GOT3 (cell line): ENCODE measurements around the gene VARS2.

Source experiments
- DNase-seq: peaks from one replicate; lab custom pipeline; 2025; ENCODE audit warnings: mixed read lengths; lab: John Stamatoyannopoulos, UW

Gene VARS2

DNA sequence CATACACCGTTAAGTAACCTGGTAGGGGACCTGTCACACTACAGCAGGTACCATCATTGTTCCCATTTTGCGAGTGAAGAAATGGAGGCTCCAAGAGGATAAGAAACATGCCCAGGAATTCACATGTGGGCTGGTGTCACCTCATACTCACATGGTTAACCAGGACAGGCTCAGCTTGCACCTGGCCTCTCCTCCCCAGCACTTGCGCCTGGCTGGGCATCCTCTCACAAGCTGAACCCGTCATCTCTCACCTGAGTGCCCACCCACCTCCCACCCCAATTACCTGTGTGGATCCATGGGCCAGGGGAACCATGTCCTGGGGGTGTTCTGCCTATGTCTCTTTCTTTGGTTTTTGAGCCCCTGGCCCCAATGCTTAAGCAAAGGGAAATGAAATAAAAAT, 16.5 kb downstream of the VARS2 start:
- DNase-seq: no peak

DNA sequence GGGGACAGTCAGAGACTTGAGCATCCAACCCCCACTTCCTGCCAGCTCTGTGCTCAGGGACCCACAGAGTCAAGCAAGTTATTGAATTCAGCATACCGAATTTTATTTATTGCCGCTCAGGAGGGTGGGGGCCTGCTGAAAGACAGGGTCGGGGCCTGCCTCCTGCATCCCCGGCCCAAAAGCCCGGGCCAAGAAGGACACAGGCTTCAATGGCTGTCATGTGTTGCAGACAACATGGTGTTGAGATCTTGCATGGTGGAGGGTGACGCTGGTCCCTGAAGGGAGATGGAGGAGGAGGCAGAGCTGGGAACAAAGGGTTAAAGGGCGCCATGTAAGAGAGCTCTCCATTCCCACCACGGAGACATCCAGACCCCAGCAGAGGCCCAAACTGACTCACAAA, 17.2 kb downstream of the VARS2 start:
- no peak for DNase-seq

DNA sequence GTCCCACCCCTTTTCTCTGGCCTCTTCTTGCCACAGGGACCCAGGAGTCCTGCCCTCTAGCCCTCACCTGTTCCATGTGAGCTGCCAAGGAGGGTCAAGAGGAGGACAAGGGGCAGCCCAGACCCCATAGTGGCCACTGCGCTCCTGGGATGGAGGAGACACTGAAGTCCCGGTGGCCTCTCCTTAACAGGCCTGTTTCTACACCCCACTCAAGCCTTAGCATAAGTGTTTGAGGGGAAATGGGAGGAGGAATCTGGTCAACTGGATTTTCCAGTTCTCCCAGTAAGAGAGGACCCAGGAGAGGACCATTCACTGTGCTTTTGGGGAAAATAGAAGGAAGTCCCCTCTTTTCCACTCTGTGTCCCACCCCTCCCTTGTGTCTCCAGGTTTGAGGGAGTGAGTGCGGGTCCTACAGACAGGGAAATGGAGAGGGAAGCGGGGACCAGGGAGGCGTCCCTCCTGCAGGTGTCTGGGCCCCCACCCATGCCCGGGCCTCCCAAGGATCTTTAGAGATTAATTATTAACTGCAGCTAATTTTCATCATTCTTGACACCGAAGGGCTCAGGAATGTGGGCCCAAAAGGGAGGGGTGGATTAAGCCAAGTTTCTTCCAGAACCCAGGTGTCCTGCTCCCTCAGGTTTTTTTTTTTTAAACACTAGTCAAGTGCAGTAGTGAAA, 18.1 kb downstream of the VARS2 start, which contains the start of gene SFTA2:
Gene SFTA2, minus strand, starts transcription at position 202 of the 677 bp plus-strand sequence. Its CDS starts 74 bp downstream, at position 128.
- no peak for DNase-seq

DNA sequence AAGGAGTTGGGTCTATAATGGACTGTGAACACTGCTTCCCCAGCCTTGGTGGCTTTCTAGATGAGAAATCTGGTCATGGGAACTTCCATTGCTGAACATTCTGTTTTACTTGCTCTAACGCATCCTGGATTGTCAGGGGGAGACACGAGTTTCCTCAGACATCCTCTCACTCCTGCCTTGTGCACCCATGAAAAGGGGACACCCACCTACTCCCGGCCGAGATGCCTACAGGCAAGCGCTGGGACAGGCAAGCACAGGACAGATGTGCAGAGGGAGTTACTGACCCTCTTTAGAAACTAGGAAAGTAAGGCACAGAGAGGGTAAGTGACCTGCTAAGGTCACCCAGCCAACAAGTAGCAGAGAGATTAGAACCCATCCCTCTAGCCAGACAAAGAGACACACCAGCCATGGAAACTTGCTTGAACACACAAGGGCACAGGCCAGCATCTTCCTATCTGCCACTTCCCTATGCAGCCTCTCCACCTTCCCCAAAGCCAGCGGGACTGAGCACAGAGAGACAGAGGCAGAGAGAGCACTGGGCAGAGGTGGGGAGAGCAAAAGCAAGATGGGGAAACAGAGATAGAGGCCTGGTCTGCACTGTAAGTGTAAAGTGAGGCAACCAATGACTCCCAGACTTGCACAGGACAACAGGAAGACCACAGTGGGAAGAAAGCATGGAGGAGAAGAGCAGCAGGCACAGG, 18.8 kb downstream of the VARS2 start:
- no peak for DNase-seq

DNA sequence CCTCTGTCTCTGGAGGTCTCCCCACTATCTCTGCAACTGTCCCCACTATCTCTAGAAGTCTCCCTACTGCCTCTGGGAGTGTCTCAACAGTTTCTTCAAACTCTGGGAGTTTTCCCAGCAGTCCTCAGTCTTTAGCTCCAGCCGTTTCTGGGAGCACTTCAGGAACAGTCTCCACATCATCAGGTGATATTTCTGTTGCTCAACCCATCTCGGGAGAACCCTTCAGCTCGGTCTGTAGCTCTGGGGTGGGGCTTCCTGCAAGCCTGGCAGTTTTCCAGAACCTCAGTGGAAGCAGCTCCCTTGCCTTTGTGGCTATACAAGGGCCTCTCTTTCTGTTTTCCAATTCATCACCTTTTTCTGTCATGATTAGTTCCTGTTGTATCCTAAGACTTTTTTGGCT, 21.0 kb downstream of the VARS2 start:
- DNase-seq: no peak

DNA sequence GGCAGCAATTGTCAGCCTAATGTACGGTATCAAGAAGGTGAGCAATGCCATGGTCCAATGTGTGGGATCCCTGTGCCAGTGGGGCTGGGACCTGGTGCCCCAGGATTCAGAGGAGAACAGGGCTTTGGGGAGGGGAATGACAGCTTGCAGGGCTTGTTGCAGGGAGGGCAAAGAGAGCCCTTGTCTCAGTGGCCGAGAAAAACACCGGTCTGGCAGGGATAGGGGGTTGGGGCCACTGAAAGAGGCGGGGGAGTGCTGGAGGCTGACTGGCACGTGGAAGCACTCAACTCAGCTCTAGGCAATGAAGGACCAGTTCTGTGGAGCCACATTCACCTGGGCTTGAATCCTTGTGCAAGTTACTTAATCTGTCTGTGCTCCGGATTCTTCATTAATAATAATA, 23.2 kb downstream of the VARS2 start:
- no peak for DNase-seq

DNA sequence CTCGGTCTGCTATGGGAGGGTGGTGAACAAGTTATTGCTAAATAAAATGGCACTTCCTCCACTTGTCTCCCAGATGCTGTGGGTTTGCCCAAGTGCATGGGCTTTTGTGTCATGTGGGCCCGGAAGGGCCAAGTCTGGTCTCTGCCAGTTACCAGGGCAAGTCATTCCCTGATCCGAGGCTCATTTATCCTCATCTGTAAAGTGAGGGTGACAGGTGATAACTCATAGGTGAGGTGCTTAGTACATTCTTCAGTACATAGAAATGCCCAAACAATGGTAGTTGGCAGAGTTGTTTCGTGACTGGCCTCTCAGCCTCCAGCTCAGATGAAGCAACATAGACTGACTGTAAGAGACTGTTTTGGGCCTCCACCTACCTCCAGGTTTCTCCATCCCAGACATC, 24.7 kb downstream of the VARS2 start:
- DNase-seq: no peak

DNA sequence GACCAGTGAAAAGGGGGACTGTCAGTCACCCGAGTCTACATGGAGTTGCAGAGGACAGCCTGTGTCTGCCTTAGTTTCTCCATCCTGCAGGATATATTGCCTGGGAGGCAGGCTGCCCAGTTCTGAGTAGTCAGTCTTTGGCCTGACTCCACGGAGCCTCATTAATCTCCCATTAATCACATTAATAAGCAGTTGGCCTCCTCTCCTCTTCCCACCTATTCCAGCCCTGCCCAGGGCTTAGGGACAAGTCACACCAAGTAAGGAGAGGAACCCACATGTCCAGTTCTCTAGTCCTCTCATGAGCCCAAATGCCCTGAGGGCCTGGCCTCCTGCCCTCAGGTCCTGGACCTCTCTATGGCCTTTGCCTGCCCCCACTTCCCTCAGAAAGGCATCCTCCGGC, 25.4 kb downstream of the VARS2 start:
- no peak for DNase-seq

DNA sequence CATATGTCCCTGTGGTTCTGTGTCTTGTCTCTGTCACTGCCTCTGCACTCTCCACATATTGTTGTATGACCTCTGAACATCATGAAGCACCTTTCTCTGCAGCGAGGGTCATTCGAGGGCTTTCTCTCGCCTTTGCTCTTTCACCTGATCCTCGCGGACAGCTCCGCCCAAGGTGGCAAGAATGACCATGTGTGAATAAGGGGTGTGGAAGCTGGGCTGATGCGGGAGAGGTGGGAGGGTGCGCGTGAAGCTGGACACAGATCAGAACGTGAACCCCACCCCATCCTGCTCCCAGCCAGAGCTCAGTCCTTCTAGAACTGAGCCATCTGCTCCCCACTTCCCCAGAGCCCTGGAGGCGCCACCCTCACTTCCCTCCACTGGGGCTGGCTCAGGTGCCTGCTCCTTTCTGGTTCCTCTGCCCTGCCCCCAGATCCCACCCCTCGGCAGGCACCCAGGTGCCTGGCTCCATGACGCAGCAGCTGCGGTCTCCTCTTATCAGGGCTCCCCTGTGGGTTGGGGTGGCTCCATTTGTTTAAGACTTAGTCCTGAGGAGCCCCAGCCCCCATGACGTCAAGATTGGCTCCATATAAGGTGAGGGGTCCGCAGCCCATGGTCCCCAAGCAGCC, 26.4 kb downstream of the VARS2 start, which contains the start of gene MUCL3:
Gene MUCL3, plus strand, starts transcription at position 613 of the 626 bp plus-strand sequence. CDS start 27 bp downstream, outside the sequence.
- DNase-seq: no peak

DNA sequence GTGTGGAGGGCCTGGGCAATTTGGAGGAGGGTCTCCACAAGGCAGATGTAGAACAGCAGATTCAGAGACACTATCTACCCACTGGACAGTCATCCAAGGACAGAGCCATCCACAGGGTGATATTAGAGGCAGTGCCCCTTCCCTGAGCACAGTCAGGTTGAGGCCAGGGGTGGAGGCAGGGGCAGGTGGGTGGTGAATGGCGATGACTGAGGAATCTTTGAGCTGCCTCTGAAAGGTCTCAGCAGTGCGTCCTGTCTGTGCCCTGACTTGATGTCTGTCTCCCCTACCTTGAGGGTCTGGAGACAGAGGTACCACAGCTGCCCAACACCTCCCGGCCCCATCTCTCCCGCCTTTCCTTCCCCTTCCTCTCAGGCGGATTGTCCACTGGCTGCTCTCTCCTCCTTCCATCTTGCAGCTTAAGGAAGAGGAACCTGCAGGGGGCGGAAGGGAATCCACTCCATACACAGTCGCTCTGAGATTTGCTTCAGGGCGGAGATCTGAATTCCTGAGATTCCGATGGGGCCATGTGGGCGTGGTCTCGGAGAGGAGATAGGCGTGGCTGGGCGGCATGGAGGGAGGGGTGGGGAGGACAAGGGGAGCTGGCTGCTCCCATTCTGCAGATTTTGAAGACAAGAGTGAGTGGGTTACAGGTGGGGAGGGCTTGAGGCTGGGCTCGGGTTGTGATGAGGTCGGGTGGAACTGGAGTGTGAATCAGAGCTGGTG, 28.5 kb downstream of the VARS2 start:
- DNase-seq: no peak

DNA sequence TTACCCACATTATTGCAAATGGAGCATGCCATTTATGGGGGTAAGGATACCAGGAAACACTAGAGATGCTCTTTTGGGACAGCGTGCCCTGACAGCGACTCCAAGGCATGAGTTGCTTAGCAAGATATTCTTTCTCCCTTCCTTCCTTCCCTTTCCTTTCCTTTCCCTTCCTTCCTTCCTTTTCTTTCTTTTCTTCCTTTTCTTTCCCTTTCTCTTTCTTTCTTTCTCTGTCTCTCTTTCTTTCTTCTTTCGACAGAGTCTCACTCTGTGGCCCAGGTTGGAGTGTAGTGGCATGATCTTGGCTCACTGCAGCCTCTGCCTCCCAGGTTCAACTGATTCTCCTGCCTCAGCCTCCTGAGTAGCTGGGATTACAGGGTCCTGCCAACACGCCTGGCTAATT, 30.0 kb downstream of the VARS2 start:
- DNase-seq: no peak

DNA sequence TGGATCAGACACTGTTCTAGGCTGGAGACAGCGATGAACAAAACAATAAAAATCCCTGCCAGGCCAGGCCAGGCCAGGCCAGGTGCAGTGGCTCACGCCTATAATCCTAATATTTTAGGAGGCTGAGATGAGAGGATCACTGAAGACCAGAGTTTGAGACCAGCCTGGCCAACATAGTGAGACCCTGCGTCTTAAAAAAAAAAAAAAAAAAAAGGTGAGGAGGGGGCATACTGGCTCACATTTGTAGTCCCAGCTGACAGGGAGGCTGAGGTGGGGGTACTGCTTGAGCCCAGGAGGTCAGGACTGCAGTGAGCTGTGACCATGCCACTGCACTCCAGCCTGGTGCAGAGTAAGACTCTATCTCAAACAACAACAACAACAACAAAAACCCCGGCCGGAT, 31.2 kb downstream of the VARS2 start:
- no peak for DNase-seq

DNA sequence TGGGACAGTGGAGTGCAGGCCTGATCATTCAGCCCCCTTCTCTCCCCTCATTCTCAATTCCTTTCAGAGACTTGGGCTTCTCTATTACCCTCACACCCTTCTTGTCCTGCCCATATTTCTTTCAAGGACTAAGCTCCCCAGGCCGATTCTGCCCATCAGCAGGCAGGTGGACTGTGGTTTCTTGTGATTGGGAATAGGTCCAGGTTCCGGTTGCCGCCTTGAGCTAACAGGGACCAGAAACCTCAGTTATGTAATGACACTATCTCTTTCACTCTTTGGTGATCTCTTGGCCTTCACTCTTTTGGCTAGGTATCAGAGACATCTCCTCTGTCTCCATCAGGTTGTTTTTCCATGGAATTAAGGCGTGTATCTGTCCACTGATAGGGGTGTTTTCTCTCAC, 33.2 kb downstream of the VARS2 start:
- no peak for DNase-seq

DNA sequence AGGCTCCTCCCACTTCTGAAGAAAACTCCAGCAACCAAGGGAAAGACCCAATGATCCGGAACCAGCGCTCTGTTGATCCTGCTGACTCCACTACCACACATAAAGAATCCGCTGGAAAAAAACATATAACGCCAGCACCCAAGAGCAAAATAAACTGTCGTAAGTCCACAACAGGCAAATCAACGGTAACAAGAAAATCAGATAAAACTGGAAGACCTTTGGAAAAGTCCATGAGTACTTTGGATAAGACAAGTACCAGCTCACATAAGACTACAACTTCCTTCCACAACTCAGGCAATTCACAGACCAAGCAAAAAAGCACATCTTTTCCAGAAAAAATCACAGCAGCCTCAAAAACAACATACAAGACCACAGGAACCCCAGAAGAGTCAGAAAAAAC, 34.8 kb downstream of the VARS2 start:
- DNase-seq: no peak

DNA sequence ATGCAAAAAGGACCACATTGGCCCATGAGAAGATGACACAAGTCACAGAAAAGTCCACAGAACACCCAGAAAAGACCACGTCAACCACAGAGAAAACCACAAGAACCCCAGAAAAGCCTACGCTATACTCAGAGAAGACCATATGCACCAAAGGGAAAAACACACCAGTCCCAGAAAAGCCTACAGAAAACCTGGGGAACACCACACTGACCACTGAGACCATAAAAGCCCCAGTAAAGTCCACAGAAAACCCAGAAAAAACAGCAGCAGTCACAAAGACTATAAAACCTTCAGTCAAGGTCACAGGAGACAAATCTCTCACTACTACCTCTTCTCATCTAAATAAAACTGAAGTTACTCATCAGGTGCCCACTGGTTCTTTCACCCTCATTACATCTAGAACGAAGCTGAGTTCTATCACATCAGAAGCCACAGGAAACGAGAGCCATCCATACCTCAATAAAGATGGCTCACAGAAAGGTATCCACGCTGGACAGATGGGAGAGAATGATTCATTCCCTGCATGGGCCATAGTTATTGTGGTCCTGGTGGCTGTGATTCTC, 38.0 kb downstream of the VARS2 start:
- DNase-seq: no peak

DNA sequence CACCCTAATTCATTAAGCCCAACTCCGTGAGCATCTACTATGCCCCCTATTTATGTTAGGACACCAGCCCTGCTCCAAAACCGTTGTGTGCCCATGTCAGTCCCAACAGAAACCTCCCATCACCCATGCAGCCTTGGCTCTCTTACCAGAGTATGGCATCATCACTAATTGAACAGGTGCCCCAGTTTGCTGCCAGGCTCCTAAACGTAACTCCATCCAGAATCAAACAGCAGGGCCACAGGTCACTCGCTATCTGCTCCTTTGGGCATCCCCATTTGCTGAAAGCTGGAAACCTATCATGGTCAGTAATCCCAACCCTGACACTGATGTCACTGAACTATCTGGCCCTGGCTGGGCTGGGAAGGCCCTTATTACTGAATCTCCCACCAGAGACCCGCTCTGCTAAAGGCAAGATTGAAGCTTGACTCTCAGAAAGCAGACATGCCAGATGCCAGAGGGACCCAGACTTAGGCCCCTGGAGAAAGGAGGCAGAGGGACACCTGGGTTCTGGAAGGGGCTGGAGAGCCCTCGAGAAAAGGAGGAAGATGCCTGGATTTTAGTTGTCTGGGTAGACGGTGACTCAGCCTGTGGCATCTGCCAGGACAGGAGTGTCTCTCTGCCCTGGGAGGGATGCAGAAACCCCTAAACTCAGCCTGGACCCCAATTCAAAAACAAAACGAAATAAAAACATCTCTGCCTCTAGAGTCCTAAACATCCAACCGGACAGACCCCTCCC, 40.8 kb downstream of the VARS2 start:
- DNase-seq: no peak

DNA sequence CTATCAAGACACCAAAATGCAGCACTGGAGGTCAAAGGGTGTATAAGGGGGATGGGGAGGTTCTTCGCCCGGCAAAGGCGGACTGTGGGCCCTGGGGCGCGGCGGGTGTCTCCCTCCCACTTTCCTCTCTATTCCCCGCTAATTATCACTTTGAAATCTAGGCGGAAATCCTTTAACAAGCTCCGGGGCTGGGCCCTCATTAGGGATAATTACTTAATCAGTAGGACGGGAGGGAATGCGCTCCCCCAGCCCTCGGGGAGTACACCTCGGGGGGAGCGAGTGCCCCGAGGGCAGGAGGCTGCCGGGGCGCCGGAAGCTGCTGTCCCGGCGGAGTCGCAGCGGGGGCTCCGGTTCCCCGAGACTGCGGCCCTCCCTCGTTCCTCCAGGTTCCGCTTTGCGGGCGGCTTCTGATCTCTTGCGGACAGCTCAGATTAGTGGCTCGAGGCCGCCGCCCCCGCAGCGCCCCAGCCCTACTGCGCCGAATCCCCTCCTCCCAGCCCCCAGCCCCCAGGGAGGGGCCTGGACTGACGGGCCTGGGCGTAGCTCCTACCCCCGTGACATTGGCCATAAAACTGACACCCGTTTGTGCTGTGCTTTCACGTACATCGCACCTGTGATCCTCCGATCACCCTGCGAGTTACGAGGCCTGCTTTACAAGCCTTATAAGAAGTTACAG, 41.5 kb downstream of the VARS2 start:
- no peak for DNase-seq

DNA sequence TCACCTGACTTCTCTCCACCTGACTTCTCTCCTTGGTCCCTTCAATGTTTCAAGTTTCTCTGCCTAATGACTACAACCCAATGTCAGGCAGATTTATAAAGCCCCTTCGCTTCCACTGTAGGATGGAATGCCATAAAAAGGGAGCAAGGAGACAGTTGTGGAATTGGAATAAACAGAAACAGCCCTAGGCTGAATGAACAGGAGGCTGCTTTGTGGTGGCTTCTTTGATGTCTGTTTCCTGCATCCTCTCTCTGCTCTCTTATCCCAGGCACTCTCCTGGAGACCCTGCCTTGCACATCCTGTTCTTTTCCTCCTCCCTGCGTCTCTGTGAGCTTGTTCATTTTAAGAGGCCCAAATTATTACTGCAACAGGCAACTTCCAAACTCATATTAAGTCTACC, 43.7 kb downstream of the VARS2 start:
- no peak for DNase-seq

DNA sequence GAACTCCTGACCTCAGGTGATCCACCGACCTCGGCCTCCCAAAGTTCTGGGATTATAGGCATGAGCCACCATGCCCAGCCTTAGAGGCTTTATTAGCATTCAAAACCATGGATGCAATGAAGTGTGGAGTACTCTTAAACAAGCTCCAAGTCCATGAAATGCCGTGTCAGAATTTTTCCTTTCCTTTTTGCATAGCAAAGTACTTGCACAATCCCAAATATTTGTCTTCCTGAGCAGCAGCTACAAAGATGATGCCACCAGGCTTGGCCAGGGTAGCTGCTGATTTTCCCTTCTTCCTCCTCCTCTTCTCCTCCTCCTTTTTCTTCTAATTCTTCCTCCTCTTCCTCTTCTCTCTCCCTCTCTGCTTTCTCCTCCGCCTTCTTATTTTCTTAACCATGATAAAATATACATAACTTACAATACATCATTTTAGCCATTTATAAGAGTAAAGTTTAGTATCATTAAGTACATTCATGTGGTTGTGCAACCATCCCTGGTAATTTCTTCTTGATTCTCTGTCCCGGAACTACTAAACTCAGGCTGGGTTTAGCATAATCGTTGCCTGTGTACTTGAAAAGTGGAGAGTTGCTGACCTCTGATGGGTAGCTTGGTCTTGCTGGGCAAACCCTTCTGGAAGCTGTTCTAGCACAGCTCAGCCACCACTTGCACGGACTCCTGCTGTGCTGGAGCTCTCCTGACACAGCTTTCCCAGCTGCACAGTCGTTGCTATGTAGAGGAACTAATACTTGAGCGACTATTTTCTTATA, 47.1 kb downstream of the VARS2 start:
- no peak for DNase-seq

DNA sequence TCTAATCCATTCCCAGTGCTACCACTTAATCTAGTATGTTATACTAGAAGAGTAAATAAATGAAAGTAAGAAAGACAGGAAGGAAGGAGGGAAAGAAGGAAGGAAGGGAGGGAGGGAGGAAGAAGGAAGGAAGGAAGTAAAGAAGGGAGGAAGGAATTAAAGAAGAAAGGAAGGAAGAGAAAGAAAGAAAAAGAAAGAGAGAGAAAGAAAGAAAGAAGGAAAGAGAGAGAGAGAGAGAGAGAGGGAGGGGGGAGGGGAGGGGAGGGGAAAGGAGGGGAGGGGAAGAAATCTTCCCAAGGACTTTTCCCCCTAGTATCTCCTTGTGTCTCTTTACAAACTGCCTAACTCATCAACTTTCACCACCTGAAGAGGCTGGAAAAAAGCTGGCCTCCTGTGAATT, 48.7 kb downstream of the VARS2 start:
- no peak for DNase-seq
